ENCODE measurements around the gene DCDC2.

DNA sequence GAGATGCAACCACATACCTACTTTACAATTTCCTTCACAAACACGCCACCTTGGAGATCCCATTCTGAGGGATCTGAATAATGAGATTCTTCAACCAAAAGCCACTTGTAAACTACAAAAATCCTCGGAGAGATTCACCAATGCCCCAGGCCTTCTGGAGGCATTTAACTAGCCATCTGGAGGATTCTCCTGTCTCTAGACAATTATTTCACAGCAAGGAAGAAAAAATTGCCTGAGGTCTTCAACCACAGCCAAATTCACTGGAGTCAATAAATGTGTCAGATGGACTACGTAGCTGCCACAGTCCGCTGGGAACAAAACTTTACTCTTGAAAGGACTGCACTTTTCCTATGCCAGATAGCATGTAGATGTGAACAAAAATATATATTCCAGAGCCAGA lies 19.0 kb upstream of the DCDC2 start:
- TF ChIP-seq POLR2AphosphoS5 (IDR thresholded peaks at IDR 0.05; ENCODE audit: low read depth, low read length) = no peak
- no peak for TF ChIP-seq TAF1 (IDR thresholded peaks at IDR 0.05; ENCODE audit: borderline replicate concordance, insufficient read depth, low read length)
- TF ChIP-seq, protein P1, sequence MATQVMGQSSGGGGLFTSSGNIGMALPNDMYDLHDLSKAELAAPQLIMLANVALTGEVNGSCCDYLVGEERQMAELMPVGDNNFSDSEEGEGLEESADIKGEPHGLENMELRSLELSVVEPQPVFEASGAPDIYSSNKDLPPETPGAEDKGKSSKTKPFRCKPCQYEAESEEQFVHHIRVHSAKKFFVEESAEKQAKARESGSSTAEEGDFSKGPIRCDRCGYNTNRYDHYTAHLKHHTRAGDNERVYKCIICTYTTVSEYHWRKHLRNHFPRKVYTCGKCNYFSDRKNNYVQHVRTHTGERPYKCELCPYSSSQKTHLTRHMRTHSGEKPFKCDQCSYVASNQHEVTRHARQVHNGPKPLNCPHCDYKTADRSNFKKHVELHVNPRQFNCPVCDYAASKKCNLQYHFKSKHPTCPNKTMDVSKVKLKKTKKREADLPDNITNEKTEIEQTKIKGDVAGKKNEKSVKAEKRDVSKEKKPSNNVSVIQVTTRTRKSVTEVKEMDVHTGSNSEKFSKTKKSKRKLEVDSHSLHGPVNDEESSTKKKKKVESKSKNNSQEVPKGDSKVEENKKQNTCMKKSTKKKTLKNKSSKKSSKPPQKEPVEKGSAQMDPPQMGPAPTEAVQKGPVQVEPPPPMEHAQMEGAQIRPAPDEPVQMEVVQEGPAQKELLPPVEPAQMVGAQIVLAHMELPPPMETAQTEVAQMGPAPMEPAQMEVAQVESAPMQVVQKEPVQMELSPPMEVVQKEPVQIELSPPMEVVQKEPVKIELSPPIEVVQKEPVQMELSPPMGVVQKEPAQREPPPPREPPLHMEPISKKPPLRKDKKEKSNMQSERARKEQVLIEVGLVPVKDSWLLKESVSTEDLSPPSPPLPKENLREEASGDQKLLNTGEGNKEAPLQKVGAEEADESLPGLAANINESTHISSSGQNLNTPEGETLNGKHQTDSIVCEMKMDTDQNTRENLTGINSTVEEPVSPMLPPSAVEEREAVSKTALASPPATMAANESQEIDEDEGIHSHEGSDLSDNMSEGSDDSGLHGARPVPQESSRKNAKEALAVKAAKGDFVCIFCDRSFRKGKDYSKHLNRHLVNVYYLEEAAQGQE (IDR thresholded peaks at IDR 0.05; ENCODE audit: insufficient read depth in 1 of 2, low read depth in 2 of 2, low read length in 2 of 2) = no peak

Measured in PFSK-1 (cell line).